Testis (tissue), 3 donors: ENCODE measurements around the gene GPER1. TPM values are rescaled to one million over a fixed set of nuclear protein-coding genes. Genes with fewer than 3 reads are reported as not detected.

Experiments used
- DNase-seq: peaks from one replicate; pipeline ENCODE4 v3.0.0-alpha.2; 2019
- H3K27ac ChIP-seq, 2 donors: fragments of 200-600 bp; sonication (generic); one replicate each; pipeline ENCODE4 v1.5.1; 2019
- H3K27me3 ChIP-seq: fragments of 200-600 bp; sonication (generic); one replicate; pipeline ENCODE4 v1.5.1; 2019
- H3K36me3 ChIP-seq: fragments of 200-600 bp; sonication (generic); one replicate; pipeline ENCODE4 v1.5.1; 2017; ENCODE audit warnings: low read depth; ENCODE audit errors: missing control alignments
- H3K4me1 ChIP-seq: fragments of 200-600 bp; sonication (generic); one replicate; pipeline ENCODE4 v1.5.1; 2019
- H3K4me3 ChIP-seq, 2 donors: fragments of 200-600 bp; sonication (generic); one replicate each; pipeline ENCODE4 v1.5.1; 2017 to 2019
- H3K9me3 ChIP-seq: fragments of 200-600 bp; sonication (generic); one replicate; pipeline ENCODE4 v1.5.1; 2017
- POLR2A ChIP-seq: fragments of 450-650 bp; IDR thresholded peaks from one replicate; pipeline ENCODE4 v1.6.1; 2017; ENCODE audit warnings: antibody characterized with exemption, mild to moderate bottlenecking, moderate library complexity
- WGBS, 2 donors: methylation state at CpG; one replicate each; pipeline ENCODE4 v1.1.5; 2018; 5-methylcytosine and 5-hydroxymethylcytosine counted together
- intact Hi-C: fragments of 100-400 bp; cut with DNase I; formaldehyde crosslinking; loops from one replicate; pipeline ENCODE4 v1.15.1; 2023; ENCODE audit warnings: low total_unique reads
- polyA plus RNA-seq: library from polyadenylated mRNA; stranded (reverse); fragments of 350-450 nt; fragmentation: Illumina TruSeq; extraction: RNeasy Lipid Tissue Mini Kit (QIAGEN cat#74804); gene quantifications from one replicate; pipeline ENCODE4 v1.2.3, GENCODE V29; 2014; ENCODE audit warnings: low read depth, low replicate concordance; ENCODE audit not compliant: insufficient read depth
- total RNA-seq, 2 donors: library from RNA; depleted of rRNA; stranded (reverse); fragments of >200 nt; gene quantifications; one replicate each; pipeline ENCODE4 v1.2.3, GENCODE V29; 2016
- TF ChIP-seq, protein P1 (sequence below), 3 experiments: fragments of 450-650 bp in 2 of 3; fragments of 200-600 bp in 1 of 3; sonication (generic) in 1 of 3; IDR thresholded peaks; one replicate each; pipeline ENCODE4 v1.5.1; 2016 to 2019; ENCODE audit warnings: antibody characterized with exemption in 3 of 3, mild to moderate bottlenecking in 2 of 3, moderate library complexity in 1 of 3

GPER1 gene
- total and polyA plus RNA-seq, 3 donors from 2014 or later: 3.2 to 3.5 (median 3.4) TPM

DNA sequence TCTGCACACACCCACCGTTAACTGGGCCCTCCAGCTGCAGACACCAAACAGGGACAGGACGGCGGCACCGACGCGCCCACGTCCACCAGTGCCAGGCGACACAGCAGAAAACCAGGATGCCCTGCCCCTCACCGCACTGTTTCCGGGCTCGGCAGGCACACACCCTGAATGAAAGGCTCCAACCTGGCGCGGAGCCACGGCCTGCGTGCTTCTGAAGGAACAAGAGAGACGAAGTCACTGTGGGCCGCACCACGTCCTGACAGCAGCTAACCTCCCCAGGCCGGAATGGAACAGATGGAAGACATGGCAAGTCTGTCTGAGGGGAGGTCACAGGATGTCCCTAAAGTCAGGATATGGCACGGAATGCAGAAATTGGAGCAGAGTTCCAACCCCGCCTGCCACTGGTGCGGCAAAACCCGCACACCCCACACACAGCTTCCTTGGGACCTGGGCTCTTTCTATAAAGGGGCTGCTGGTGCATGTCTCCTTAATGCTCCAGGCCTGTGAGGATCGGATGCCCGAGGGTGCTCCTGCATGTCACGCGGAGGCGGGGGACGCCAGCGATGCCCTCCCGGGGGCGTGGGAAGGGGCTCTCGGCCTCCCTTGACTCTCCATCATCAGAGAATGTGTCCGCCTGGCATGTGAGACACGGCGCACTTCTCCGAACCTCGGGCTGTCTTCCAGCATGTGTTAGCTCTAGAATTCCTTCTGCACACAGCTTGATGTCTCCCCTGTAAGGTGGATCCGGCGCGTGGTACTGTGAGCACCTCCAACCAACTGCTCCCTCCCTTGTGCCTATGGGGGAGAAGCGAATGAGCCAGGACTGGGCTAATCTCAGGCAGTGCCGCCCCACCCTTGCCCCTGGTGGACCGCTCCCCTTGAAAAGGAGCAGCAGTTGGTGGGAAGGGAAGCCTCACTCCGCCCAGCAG is 3.9 kb upstream of the GPER1 start:
- Histone ChIP-seq H3K9me3 (no peaks in the 10 kb centered on the region), H3K4me1 (peaks cover 27% of the 10 kb centered on the region), H3K27ac (no peak overlapping the region), H3K4me3 (no peak overlapping the region), H3K27me3 (no peaks in the 10 kb centered on the region), H3K36me3 (no peaks in the 10 kb centered on the region)
- DNase-seq: no peak
- TF ChIP-seq POLR2A: no peak
- TF ChIP-seq, protein P1, sequence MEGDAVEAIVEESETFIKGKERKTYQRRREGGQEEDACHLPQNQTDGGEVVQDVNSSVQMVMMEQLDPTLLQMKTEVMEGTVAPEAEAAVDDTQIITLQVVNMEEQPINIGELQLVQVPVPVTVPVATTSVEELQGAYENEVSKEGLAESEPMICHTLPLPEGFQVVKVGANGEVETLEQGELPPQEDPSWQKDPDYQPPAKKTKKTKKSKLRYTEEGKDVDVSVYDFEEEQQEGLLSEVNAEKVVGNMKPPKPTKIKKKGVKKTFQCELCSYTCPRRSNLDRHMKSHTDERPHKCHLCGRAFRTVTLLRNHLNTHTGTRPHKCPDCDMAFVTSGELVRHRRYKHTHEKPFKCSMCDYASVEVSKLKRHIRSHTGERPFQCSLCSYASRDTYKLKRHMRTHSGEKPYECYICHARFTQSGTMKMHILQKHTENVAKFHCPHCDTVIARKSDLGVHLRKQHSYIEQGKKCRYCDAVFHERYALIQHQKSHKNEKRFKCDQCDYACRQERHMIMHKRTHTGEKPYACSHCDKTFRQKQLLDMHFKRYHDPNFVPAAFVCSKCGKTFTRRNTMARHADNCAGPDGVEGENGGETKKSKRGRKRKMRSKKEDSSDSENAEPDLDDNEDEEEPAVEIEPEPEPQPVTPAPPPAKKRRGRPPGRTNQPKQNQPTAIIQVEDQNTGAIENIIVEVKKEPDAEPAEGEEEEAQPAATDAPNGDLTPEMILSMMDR (IDR thresholded peaks at IDR 0.05): no peak
- intact Hi-C loops: no loop called here
- WGBS, 2 donors: 89 to 93% methylated on average over 32 to 45 of the region's 45 CpGs

DNA sequence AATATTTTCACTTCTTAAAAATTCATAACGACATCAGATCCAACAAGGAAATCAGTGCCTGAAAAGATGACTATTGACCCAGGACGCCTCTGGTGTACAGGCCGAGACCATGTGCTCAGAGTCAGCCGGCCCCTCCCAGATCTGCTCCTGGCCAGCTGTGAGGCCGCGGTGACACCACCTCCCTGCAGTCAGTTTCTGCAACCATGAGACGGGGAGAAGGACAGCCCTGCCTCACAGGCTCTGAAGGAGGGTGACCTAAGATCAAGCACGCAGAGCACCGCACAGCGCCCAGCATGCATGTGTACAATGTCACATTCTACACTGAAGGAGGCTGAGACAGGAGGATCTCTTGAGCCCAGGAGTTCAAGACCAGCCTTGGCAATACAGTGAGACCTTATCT is 2.6 kb upstream of the GPER1 start:
- no peak for DNase-seq
- Histone ChIP-seq H3K4me1 (peaks cover 18% of the 10 kb centered on the region), H3K4me3 (no peak overlapping the region), H3K9me3 (no peaks in the 10 kb centered on the region), H3K27me3 (no peaks in the 10 kb centered on the region), H3K36me3 (no peaks in the 10 kb centered on the region), H3K27ac (no peak overlapping the region)
- TF ChIP-seq, protein P1 (IDR thresholded peaks at IDR 0.05): no peak
- WGBS, 2 donors: 92% methylated on average over 10 of the region's 10 CpGs
- intact Hi-C loops: no loop called here

DNA sequence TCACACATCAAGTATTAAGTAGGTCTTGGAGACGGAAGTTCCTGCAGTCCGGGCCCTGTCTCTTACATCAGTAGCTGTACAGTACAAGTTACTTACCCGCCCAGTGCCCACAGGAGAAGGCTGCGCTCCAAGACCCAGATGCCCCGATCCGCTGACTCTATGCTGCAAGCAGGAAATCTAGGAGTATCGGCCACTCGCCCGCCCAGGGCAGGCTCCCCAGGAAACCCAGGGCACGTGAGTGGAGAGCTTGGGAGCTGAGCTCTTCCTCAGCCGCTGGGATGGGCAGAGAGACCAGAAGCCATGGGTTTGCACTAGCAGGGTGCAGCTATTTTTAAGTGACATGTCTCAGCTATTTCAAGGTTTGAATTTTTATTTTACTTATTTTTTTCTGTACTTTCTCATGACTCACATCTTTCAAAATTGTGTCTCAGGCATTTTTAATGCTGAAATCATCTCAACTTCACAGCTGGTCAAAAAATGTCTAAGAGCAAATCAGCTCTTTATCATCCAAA is 1.9 kb upstream of the GPER1 start:
- Histone ChIP-seq H3K9me3 (no peaks in the 10 kb centered on the region), H3K4me3 (no peak overlapping the region), H3K27me3 (no peaks in the 10 kb centered on the region), H3K27ac (no peak overlapping the region), H3K36me3 (no peaks in the 10 kb centered on the region), H3K4me1 (peaks cover 18% of the 10 kb centered on the region)
- no peak for TF ChIP-seq POLR2A
- TF ChIP-seq, protein P1 (IDR thresholded peaks at IDR 0.05): no peak
- intact Hi-C loops: no loop called here
- 85 to 96% methylated on average over 9 to 11 of the region's 11 CpGs for WGBS, 2 donors
- no peak for DNase-seq

- DNase-seq: peak; percentile 78
- Histone ChIP-seq H3K36me3 (no peaks in the 10 kb centered on the region), H3K27me3 (no peaks in the 10 kb centered on the region), H3K9me3 (no peaks in the 10 kb centered on the region), H3K4me3 (peak overlapping the region; percentile 40 to 42), H3K27ac (peak overlapping the region in 1 of 2 donors; percentile 36), H3K4me1 (peaks cover 18% of the 10 kb centered on the region)
- intact Hi-C loops: no loop called here
- 11 to 13% methylated on average over 18 to 45 of the region's 45 CpGs for WGBS, 2 donors
- TF ChIP-seq, protein P1 (IDR thresholded peaks at IDR 0.05): peak; percentile 85 to 98 (median 88)
- TF ChIP-seq POLR2A: no peak
These were observed 1.1 kb upstream of the GPER1 start for GRCh38 chr7:1086588-1087464.
